ENCODE results near the gene HIVEP3.
"Not testable (repeated sequence)": the region's sequence is repeated elsewhere in the genome, so short reads cannot be mapped to it uniquely, and the experiment has no call there.

The HIVEP3 gene

GRCh38 chr1:41708332-41708731 is 210.4 kb downstream of the HIVEP3 start:
- TF ChIP-seq GATA1 (IDR thresholded peaks at IDR 0.05; ENCODE audit: low read depth, low read length) (no peak), POLR2A (IDR thresholded peaks at IDR 0.05; ENCODE audit: low read length) (no peak)
- no peak for DNase-seq

GRCh38 chr1:41707793-41708192 is 210.9 kb downstream of the HIVEP3 start:
- no peak for TF ChIP-seq GATA1 (IDR thresholded peaks at IDR 0.05; ENCODE audit: low read depth, low read length)
- TF ChIP-seq POLR2A (IDR thresholded peaks at IDR 0.05; ENCODE audit: low read length) = no peak
- no peak for DNase-seq

- DNase-seq = no peak
- no peak for TF ChIP-seq POLR2A (IDR thresholded peaks at IDR 0.05; ENCODE audit: low read length)
- no peak for TF ChIP-seq GATA1 (IDR thresholded peaks at IDR 0.05; ENCODE audit: low read depth, low read length)
Observed at GRCh38 chr1:41705798-41706197, 212.9 kb downstream of the HIVEP3 start.

GRCh38 chr1:41704196-41704595 is 214.5 kb downstream of the HIVEP3 start:
- no peak for DNase-seq
- TF ChIP-seq POLR2A (IDR thresholded peaks at IDR 0.05; ENCODE audit: low read length) = no peak
- no peak for TF ChIP-seq GATA1 (IDR thresholded peaks at IDR 0.05; ENCODE audit: low read depth, low read length)

- TF ChIP-seq POLR2A (IDR thresholded peaks at IDR 0.05; ENCODE audit: low read length) (no peak), GATA1 (IDR thresholded peaks at IDR 0.05; ENCODE audit: low read depth, low read length) (no peak)
- no peak for DNase-seq
Observed at GRCh38 chr1:41702771-41703170, 216.0 kb downstream of the HIVEP3 start.

- TF ChIP-seq GATA1 (IDR thresholded peaks at IDR 0.05; ENCODE audit: low read depth, low read length) = no peak
- no peak for TF ChIP-seq POLR2A (IDR thresholded peaks at IDR 0.05; ENCODE audit: low read length)
- DNase-seq = no peak
Observed at GRCh38 chr1:41700986-41701535, 217.7 kb downstream of the HIVEP3 start.

- no peak for DNase-seq
Observed at GRCh38 chr1:41700581-41700980, 218.1 kb downstream of the HIVEP3 start.

GRCh38 chr1:41699861-41700248 is 218.9 kb downstream of the HIVEP3 start:
- TF ChIP-seq POLR2A (IDR thresholded peaks at IDR 0.05; ENCODE audit: low read length) = no peak
- no peak for DNase-seq

More at GRCh38 chr1:41700581-41700980, 218.1 kb downstream of the HIVEP3 start:
- TF ChIP-seq GATA1 (IDR thresholded peaks at IDR 0.05; ENCODE audit: low read depth, low read length) (no peak), POLR2A (IDR thresholded peaks at IDR 0.05; ENCODE audit: low read length) (no peak)

- TF ChIP-seq POLR2A (IDR thresholded peaks at IDR 0.05; ENCODE audit: low read length) = no peak
- TF ChIP-seq GATA1 (IDR thresholded peaks at IDR 0.05; ENCODE audit: low read depth, low read length) = no peak
Observed at GRCh38 chr1:41698916-41699860, 219.5 kb downstream of the HIVEP3 start.

GRCh38 chr1:41696381-41696780 is 222.3 kb downstream of the HIVEP3 start:
- DNase-seq = no peak
- TF ChIP-seq GATA1 (IDR thresholded peaks at IDR 0.05; ENCODE audit: low read depth, low read length) (no peak), POLR2A (IDR thresholded peaks at IDR 0.05; ENCODE audit: low read length) (no peak)

More at GRCh38 chr1:41698916-41699860, 219.5 kb downstream of the HIVEP3 start:
- no peak for DNase-seq

- no peak for DNase-seq
- TF ChIP-seq POLR2A (IDR thresholded peaks at IDR 0.05; ENCODE audit: low read length) (no peak), GATA1 (IDR thresholded peaks at IDR 0.05; ENCODE audit: low read depth, low read length) (no peak)
Observed at GRCh38 chr1:41695118-41695745, 223.5 kb downstream of the HIVEP3 start.

- not testable (repeated sequence) for DNase-seq
Observed at GRCh38 chr1:41691966-41692365, 226.8 kb downstream of the HIVEP3 start.

- TF ChIP-seq POLR2A (IDR thresholded peaks at IDR 0.05; ENCODE audit: low read length) (no peak), GATA1 (IDR thresholded peaks at IDR 0.05; ENCODE audit: low read depth, low read length) (no peak)
- DNase-seq = no peak
Observed at GRCh38 chr1:41691424-41691823, 227.3 kb downstream of the HIVEP3 start.

GRCh38 chr1:41690331-41690730 is 228.4 kb downstream of the HIVEP3 start:
- no peak for DNase-seq
- TF ChIP-seq POLR2A (IDR thresholded peaks at IDR 0.05; ENCODE audit: low read length) (no peak), GATA1 (IDR thresholded peaks at IDR 0.05; ENCODE audit: low read depth, low read length) (no peak)

Data from erythroblast (primary cell).